NT2/D1 (cell line): ENCODE measurements around the gene PMPCA.

ENCODE experiments used
- DNase-seq: peaks from one replicate; pipeline ENCODE4 v3.0.0-alpha.2; 2011; ENCODE audit warnings: low read depth, low spot score
- H3K27me3 ChIP-seq: 2 replicates; pipeline ENCODE4 v1.6.0; 2011; ENCODE audit warnings: mild to moderate bottlenecking; ENCODE audit not compliant: insufficient read length, insufficient read depth
- H3K36me3 ChIP-seq: 2 replicates; pipeline ENCODE4 v1.6.1; 2011; ENCODE audit warnings: mild to moderate bottlenecking, low read length, mixed read lengths; ENCODE audit not compliant: insufficient read depth, insufficient read length
- H3K4me1 ChIP-seq: 2 replicates; pipeline ENCODE4 v1.5.1; 2011; ENCODE audit not compliant: insufficient read depth, insufficient read length
- H3K4me3 ChIP-seq: 2 replicates; pipeline ENCODE4 v1.5.1; 2011; ENCODE audit warnings: low read depth; ENCODE audit not compliant: insufficient read length
- H3K9ac ChIP-seq: 2 replicates; pipeline ENCODE4 v1.6.0; 2011; ENCODE audit warnings: low read depth; ENCODE audit not compliant: insufficient read length
- H3K9me3 ChIP-seq: 2 replicates; pipeline ENCODE4 v1.5.1; 2011; ENCODE audit warnings: mild to moderate bottlenecking, low read length; ENCODE audit not compliant: insufficient read depth
- SUZ12 ChIP-seq: IDR thresholded peaks from 2 replicates; pipeline ENCODE4 v1.6.1; 2011; ENCODE audit not compliant: insufficient read length, insufficient read depth; ENCODE audit errors: extremely low read depth
- YY1 ChIP-seq: IDR thresholded peaks from 2 replicates; pipeline ENCODE4 v1.6.1; 2011; ENCODE audit not compliant: insufficient read length, insufficient read depth
- ZNF274 ChIP-seq: IDR thresholded peaks from 2 replicates; pipeline ENCODE4 v1.6.1; 2011; ENCODE audit warnings: mild to moderate bottlenecking, low read depth, low read length

PMPCA gene

DNA sequence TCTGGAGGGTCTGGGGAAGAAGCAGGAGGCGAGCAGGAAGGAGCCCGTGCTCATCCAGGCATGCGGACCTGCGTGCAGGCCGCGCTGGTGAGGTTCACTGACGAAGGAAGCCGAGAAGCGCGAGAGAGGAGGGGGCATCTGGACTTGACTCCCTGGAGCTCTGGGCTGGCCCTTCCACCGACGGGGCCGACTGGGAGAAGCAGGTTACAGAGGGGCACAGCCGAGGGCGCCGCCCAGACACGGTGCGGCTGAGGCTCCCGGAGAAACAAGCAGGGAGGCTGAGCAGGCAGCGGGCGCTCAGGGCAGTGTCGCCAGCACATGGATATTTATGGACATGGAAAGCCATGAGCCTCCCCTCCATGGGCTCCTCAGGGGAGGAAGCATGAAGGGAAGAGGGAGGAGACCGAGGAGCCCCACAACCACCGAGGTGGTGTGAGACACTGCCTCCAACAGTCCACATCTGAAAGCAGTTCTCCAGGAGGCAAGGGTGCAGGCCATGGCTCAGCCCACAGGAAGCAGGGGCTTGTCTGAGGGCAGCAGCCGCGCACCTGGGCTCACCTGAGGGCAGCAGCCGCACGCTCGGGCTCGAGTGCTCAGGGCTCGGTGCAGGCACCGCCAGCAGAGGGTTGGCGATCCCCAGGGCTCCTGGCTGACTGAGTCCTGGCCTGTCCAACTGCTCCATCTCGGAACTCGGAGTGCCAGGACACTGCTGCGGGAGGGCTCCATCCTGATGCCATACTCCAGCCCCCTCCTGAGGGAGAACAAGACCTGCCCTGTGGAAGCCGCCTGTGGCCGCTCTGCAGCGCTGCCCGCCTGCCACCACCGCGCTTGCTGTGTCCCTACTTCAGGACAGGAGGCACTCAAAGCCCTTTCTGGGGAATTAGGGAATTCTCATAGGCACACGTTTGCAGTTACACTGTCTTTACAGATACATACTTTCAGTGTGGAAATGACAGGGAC lies 44.9 kb downstream of the PMPCA start:
- Histone ChIP-seq H3K9ac (peak overlapping the region; percentile 21), H3K4me1 (peaks cover 4% of the 10 kb centered on the region), H3K27me3 (no peaks in the 10 kb centered on the region), H3K36me3 (peaks cover 88% of the 10 kb centered on the region), H3K4me3 (no peak overlapping the region), H3K9me3 (no peaks in the 10 kb centered on the region)
- TF ChIP-seq YY1 = no peak
- TF ChIP-seq ZNF274 = no peak
- TF ChIP-seq SUZ12 = no peak
- no peak for DNase-seq

DNA sequence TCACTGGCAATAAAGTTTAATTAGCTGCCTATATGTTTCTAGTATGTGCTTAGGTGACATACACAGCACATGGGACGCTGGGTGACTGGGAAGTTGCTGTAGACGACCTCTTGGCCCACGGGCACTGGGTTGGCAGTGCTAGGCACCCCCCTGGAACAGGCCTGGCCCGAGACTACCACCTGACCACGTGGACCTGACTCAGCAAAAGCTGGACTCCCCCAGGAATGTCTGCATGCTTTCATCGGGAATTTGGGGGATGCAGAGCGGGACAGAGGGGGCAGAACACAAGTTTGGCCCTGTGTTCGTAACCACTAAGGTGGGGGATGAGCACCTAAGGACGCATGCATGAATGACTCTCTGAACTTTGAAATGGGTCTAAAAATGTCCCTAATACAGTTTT lies 45.8 kb downstream of the PMPCA start:
- Histone ChIP-seq H3K9me3 (no peaks in the 10 kb centered on the region), H3K36me3 (peaks cover 87% of the 10 kb centered on the region), H3K4me1 (peaks cover 4% of the 10 kb centered on the region), H3K4me3 (no peak overlapping the region), H3K27me3 (no peaks in the 10 kb centered on the region), H3K9ac (no peak overlapping the region)
- TF ChIP-seq SUZ12 = no peak
- TF ChIP-seq ZNF274 = no peak
- no peak for TF ChIP-seq YY1
- DNase-seq = no peak

DNA sequence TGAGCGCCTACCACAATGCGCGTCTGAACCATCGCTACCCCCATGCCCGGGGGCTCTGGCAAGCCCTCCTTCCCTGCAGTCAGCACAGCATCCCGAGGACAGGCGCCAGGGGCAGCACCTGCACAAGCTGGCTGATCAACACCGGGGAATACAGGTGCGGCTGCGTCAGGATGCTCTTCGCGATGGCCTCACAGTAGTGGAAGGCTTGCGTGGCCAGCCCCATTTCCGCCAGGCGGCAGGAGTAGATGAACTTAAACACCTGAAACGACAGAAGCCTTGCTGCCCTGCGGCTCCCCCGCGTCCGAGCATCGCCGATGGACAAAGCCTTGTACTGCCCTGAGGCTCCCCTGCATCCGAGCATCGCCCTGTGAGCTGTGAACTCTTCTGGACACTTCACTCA lies 46.9 kb downstream of the PMPCA start:
- H3K9me3 ChIP-seq = no peaks in the 10 kb centered on the region
- H3K36me3 ChIP-seq = peaks cover 90% of the 10 kb centered on the region
- no peak overlapping the region for H3K9ac ChIP-seq
- peaks cover 2% of the 10 kb centered on the region for H3K4me1 ChIP-seq
- no peak for TF ChIP-seq YY1
- no peak for TF ChIP-seq ZNF274
- TF ChIP-seq SUZ12 = no peak
- DNase-seq = no peak
- H3K27me3 ChIP-seq = no peaks in the 10 kb centered on the region
- H3K4me3 ChIP-seq = no peak overlapping the region

DNA sequence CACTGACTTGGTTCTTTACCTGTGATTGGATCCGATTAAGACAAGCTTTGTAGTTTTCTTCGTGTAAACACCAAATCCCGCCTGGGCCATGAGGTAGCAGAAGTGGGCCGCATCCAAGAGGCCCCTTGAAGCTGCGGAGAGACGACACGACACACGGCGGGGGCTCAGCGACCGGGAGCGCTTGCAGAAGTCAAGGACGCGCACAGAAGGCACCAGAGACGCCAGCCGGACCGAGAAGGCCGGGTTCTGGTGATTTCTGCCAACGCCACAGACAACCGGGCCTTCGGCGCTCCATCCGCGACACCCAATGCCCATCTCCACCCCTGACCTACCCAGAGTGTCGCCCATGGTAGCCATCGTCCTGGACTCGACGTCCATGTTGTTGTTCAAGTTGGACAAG lies 49.0 kb downstream of the PMPCA start:
- no peaks in the 10 kb centered on the region for H3K9me3 ChIP-seq
- H3K27me3 ChIP-seq = no peaks in the 10 kb centered on the region
- peaks cover 94% of the 10 kb centered on the region for H3K36me3 ChIP-seq
- H3K9ac ChIP-seq = no peak overlapping the region
- H3K4me3 ChIP-seq = no peak overlapping the region
- no peak for DNase-seq
- peaks cover 2% of the 10 kb centered on the region for H3K4me1 ChIP-seq
- TF ChIP-seq YY1 (no peak), SUZ12 (no peak), ZNF274 (no peak)

DNA sequence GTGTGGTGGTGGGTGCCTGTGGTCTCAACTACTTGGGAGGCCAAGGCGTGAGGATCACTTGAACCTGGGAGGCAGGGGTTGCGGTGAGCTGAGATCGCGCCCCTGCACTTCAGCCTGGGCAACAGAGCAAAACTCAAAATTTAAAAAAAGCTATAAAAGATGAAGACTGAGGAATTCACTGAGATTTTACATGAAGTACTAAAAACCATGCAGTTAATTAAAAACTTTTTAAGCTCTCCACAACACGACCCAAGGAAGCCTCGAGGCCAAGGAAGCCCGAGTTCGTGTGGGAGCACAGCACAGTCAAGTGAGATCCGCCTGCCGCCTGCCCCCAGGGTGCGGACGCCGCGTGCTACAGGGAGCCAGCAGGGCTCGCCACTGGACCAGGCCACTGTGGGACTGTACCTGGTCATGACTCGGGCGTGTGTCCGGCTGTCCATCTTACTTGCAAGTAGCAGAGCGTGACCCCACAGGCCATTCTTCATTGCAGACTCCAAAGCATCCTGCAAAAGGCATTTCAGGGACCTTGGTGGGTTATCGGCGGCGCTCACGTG lies 50.4 kb downstream of the PMPCA start:
- TF ChIP-seq SUZ12 = no peak
- no peak for TF ChIP-seq ZNF274
- no peak for TF ChIP-seq YY1
- Histone ChIP-seq H3K9me3 (no peaks in the 10 kb centered on the region), H3K9ac (no peak overlapping the region), H3K36me3 (peaks cover 94% of the 10 kb centered on the region), H3K27me3 (no peaks in the 10 kb centered on the region), H3K4me3 (no peak overlapping the region), H3K4me1 (no peaks in the 10 kb centered on the region)
- no peak for DNase-seq

DNA sequence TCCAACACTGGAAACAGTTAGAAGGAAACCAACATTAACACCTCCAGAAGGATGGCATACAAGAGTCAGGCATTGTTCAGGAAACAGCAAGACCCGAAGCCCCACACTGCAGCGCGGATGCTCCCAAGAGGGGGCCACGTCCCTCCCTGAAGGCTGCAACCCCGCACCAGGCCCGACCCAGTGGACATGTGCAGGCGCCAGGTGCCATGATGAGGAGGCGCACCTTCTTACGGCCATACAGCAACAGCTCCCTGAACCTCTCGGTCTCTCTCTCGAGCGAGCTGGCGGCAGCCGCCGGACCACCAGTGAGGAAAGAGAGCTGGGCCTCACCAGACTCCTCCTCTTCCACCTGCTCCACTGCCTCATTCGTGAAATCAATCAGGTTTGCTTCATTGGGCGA lies 52.2 kb downstream of the PMPCA start:
- no peaks in the 10 kb centered on the region for H3K27me3 ChIP-seq
- H3K9ac ChIP-seq = no peak overlapping the region
- no peak for DNase-seq
- H3K36me3 ChIP-seq = peaks cover 94% of the 10 kb centered on the region
- H3K4me1 ChIP-seq = no peaks in the 10 kb centered on the region
- no peaks in the 10 kb centered on the region for H3K9me3 ChIP-seq
- TF ChIP-seq YY1 (no peak), ZNF274 (no peak), SUZ12 (no peak)
- H3K4me3 ChIP-seq = no peak overlapping the region

DNA sequence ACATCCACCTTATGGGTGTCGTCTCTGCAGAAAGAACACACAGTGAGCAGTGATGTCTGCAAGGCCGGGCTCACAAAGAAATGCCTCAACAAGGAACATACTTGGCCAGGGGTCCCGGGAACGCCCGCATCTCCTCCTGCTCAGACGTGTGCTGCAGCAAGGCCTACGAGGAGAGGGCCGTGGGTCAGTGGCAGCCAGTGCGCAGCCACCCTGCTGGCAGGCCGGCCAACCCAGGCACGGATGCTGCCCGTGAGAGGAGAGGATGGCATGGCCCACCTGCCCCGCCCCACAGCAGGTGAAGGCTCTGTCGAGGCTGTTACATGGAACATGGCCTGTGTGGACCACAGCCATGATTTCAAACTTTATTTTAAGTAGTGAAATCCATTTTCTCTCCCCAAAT lies 53.1 kb downstream of the PMPCA start:
- peaks cover 95% of the 10 kb centered on the region for H3K36me3 ChIP-seq
- H3K27me3 ChIP-seq = no peaks in the 10 kb centered on the region
- H3K9ac ChIP-seq = no peak overlapping the region
- no peak overlapping the region for H3K4me3 ChIP-seq
- no peaks in the 10 kb centered on the region for H3K9me3 ChIP-seq
- no peaks in the 10 kb centered on the region for H3K4me1 ChIP-seq
- TF ChIP-seq YY1 (no peak), SUZ12 (no peak), ZNF274 (no peak)
- no peak for DNase-seq
